Hepatocyte (in vitro differentiated cells): ENCODE data around the gene SLC47A2. TPM values are rescaled to one million over a fixed set of nuclear protein-coding genes. Genes with fewer than 3 reads are reported as not detected.

Experiments used
- DNase-seq: peaks from one replicate; pipeline ENCODE4 v3.0.0-alpha.2; 2016; ENCODE audit warnings: low spot score
- H2AFZ ChIP-seq: fragments of 200-600 bp; sonication (generic); 2 replicates; pipeline ENCODE4 v1.6.0; 2016; ENCODE audit warnings: antibody characterized with exemption, mild to moderate bottlenecking
- H3K27ac ChIP-seq: fragments of 200-600 bp; sonication (generic); 2 replicates; pipeline ENCODE4 v1.5.1; 2016; ENCODE audit warnings: mild to moderate bottlenecking
- H3K27me3 ChIP-seq: fragments of 200-600 bp; sonication (generic); 2 replicates; pipeline ENCODE4 v1.6.1; 2016
- H3K36me3 ChIP-seq: fragments of 200-600 bp; sonication (generic); replicated peaks from 2 replicates; pipeline ENCODE4 v1.5.1; 2016; ENCODE audit warnings: low read depth; ENCODE audit not compliant: insufficient read depth
- H3K4me1 ChIP-seq: fragments of 200-600 bp; sonication (generic); 2 replicates; pipeline ENCODE4 v1.5.1; 2016; ENCODE audit warnings: mild to moderate bottlenecking, moderate library complexity; ENCODE audit not compliant: insufficient read depth
- H3K4me2 ChIP-seq: fragments of 200-600 bp; sonication (generic); 2 replicates; pipeline ENCODE4 v1.6.0; 2016
- H3K4me3 ChIP-seq: fragments of 200-600 bp; sonication (generic); 2 replicates; pipeline ENCODE4 v1.5.1; 2016; ENCODE audit warnings: mild to moderate bottlenecking
- H3K79me2 ChIP-seq: fragments of 200-600 bp; sonication (generic); 2 replicates; pipeline ENCODE4 v1.6.0; 2017; ENCODE audit warnings: mild to moderate bottlenecking
- H3K9me2 ChIP-seq: fragments of 200-600 bp; sonication (generic); replicated peaks from 2 replicates; pipeline ENCODE4 v1.6.0; 2017; ENCODE audit warnings: mild to moderate bottlenecking; ENCODE audit not compliant: insufficient read depth
- H3K9me3 ChIP-seq: fragments of 200-600 bp; sonication (generic); 2 replicates; pipeline ENCODE4 v1.5.1; 2016; ENCODE audit warnings: low read depth, mild to moderate bottlenecking
- H4K20me1 ChIP-seq: fragments of 200-600 bp; sonication (generic); 2 replicates; pipeline ENCODE4 v1.6.0; 2016; ENCODE audit warnings: mild to moderate bottlenecking; ENCODE audit not compliant: insufficient read depth, poor library complexity, severe bottlenecking
- EZH2 ChIP-seq: fragments of 200-600 bp; sonication (generic); IDR thresholded peaks from 2 replicates; pipeline ENCODE4 v1.6.1; 2016; ENCODE audit warnings: antibody characterized with exemption, mild to moderate bottlenecking, borderline replicate concordance
- EZH2phosphoT487 ChIP-seq: fragments of 200-600 bp; sonication (generic); IDR thresholded peaks from one replicate; pipeline ENCODE4 v1.6.1; 2018; ENCODE audit warnings: antibody characterized with exemption, mild to moderate bottlenecking, low read depth, moderate library complexity; ENCODE audit not compliant: unreplicated experiment, severe bottlenecking
- WGBS: methylation state at CpG from one replicate; pipeline ENCODE4 v1.1.6; 2016; ENCODE audit warnings: low lambda C conversion rate; ENCODE audit errors: missing lambda C conversion rate; 5-methylcytosine and 5-hydroxymethylcytosine counted together
- polyA plus RNA-seq: library from polyadenylated mRNA; unstranded; fragments of >200 nt; fragmentation: Nextera tagmentation; extraction: Ambion mirVana; gene quantifications from 2 replicates; pipeline ENCODE4 v1.2.1, GENCODE V29; 2016
- total RNA-seq: library from RNA; depleted of rRNA; stranded (reverse); fragments of >200 nt; gene quantifications from 2 replicates; pipeline ENCODE4 v1.2.3, GENCODE V29; 2014
- TF ChIP-seq, protein P1 (sequence below): fragments of 200-600 bp; sonication (generic); IDR thresholded peaks from 2 replicates; pipeline ENCODE4 v1.5.1; 2016; ENCODE audit warnings: antibody characterized with exemption, mild to moderate bottlenecking; ENCODE audit not compliant: poor library complexity

Gene SLC47A2
- total and polyA plus RNA-seq, 2 experiments from 2014 or later: 0.07 TPM; not detected in 1

DNA sequence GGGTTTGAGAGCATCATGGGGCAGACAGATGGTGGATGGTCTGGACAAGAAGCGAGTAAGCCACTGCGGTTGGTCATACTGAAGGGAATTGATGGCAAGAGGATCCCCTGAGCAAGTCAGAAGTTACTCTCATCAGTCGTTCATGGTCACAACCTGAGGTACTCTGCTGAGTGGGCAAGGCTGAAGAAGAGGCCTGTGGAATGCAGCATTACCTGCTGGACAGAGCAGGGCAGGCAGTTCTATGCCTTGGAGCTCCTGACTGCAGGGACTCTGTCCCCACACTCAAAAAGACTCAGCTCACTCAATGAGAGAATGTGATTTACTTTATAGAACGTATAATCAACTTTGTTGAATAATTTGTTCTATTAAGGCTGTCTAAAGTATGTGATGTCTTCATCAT is 39.5 kb downstream of the SLC47A2 start:
- DNase-seq: no peak
- WGBS: 89% methylated on average over 4 of the region's 4 CpGs
- Histone ChIP-seq H3K27ac (no peak overlapping the region), H3K36me3 (no peaks in the 10 kb centered on the region), H2AFZ (no peak overlapping the region), H3K79me2 (no peaks in the 10 kb centered on the region), H3K27me3 (no peaks in the 10 kb centered on the region), H3K9me3 (no peaks in the 10 kb centered on the region), H3K4me2 (no peak overlapping the region), H3K9me2 (no peaks in the 10 kb centered on the region), H3K4me3 (no peak overlapping the region), H4K20me1 (no peaks in the 10 kb centered on the region), H3K4me1 (peaks cover 2% of the 10 kb centered on the region)
- TF ChIP-seq EZH2phosphoT487 (no peak), EZH2 (no peak)
- TF ChIP-seq, protein P1, sequence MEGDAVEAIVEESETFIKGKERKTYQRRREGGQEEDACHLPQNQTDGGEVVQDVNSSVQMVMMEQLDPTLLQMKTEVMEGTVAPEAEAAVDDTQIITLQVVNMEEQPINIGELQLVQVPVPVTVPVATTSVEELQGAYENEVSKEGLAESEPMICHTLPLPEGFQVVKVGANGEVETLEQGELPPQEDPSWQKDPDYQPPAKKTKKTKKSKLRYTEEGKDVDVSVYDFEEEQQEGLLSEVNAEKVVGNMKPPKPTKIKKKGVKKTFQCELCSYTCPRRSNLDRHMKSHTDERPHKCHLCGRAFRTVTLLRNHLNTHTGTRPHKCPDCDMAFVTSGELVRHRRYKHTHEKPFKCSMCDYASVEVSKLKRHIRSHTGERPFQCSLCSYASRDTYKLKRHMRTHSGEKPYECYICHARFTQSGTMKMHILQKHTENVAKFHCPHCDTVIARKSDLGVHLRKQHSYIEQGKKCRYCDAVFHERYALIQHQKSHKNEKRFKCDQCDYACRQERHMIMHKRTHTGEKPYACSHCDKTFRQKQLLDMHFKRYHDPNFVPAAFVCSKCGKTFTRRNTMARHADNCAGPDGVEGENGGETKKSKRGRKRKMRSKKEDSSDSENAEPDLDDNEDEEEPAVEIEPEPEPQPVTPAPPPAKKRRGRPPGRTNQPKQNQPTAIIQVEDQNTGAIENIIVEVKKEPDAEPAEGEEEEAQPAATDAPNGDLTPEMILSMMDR: no peak

- H3K79me2 ChIP-seq: no peaks in the 10 kb centered on the region
- H3K4me3 ChIP-seq: no peak overlapping the region
- H4K20me1 ChIP-seq: no peaks in the 10 kb centered on the region
- no peak overlapping the region for H3K4me2 ChIP-seq
- WGBS: 96% methylated on average over 3 of the region's 3 CpGs
- H2AFZ ChIP-seq: no peak overlapping the region
- no peaks in the 10 kb centered on the region for H3K27me3 ChIP-seq
- H3K4me1 ChIP-seq: peaks cover 11% of the 10 kb centered on the region
- no peak overlapping the region for H3K27ac ChIP-seq
- H3K36me3 ChIP-seq: no peaks in the 10 kb centered on the region
- H3K9me2 ChIP-seq: no peaks in the 10 kb centered on the region
- TF ChIP-seq EZH2phosphoT487 (no peak), EZH2 (no peak)
- TF ChIP-seq, protein P1: no peak
- DNase-seq: no peak
- H3K9me3 ChIP-seq: no peaks in the 10 kb centered on the region
Observed at GRCh38 chr17:19673623-19674022, 42.8 kb downstream of the SLC47A2 start.

GRCh38 chr17:19672009-19672750 is 44.2 kb downstream of the SLC47A2 start:
- TF ChIP-seq EZH2phosphoT487 (no peak), EZH2 (no peak)
- TF ChIP-seq, protein P1: no peak
- no peaks in the 10 kb centered on the region for H3K79me2 ChIP-seq
- H3K27me3 ChIP-seq: no peaks in the 10 kb centered on the region
- H3K36me3 ChIP-seq: no peaks in the 10 kb centered on the region
- H3K9me3 ChIP-seq: no peaks in the 10 kb centered on the region
- no peaks in the 10 kb centered on the region for H3K9me2 ChIP-seq
- H3K4me2 ChIP-seq: no peak overlapping the region
- peak overlapping the region; percentile 79 for H3K27ac ChIP-seq
- no peaks in the 10 kb centered on the region for H4K20me1 ChIP-seq
- H2AFZ ChIP-seq: no peak overlapping the region
- 40% methylated on average over 5 of the region's 5 CpGs for WGBS
- H3K4me3 ChIP-seq: no peak overlapping the region
- peaks cover 11% of the 10 kb centered on the region for H3K4me1 ChIP-seq
- peak; percentile 62 for DNase-seq
